NCI-H2081 (cell line): ENCODE results near the gene IL16.

ENCODE experiments used
- DNase-seq, 2 experiments: peaks; one replicate each; lab custom pipeline; 2025; lab: John Stamatoyannopoulos, UW

IL16 gene

GRCh38 chr15:81209635-81210034 is 13.0 kb downstream of the IL16 start:
- DNase-seq, result no peak

- DNase-seq, result no peak
Measured at GRCh38 chr15:81211376-81211775, 14.7 kb downstream of the IL16 start.

- no peak for DNase-seq
Measured at GRCh38 chr15:81213982-81214381, 17.3 kb downstream of the IL16 start.

GRCh38 chr15:81215531-81215930 is 18.9 kb downstream of the IL16 start:
- DNase-seq, result no peak

GRCh38 chr15:81215983-81216382 is 19.3 kb downstream of the IL16 start:
- DNase-seq, result no peak

GRCh38 chr15:81216422-81216821 is 19.7 kb downstream of the IL16 start:
- no peak for DNase-seq

GRCh38 chr15:81221449-81221848 is 24.8 kb downstream of the IL16 start:
- DNase-seq, result no peak

- no peak for DNase-seq
Measured at GRCh38 chr15:81222007-81222406, 25.3 kb downstream of the IL16 start.

- DNase-seq, result no peak
Measured at GRCh38 chr15:81223346-81223971, 26.8 kb downstream of the IL16 start.

- DNase-seq, result no peak
Measured at GRCh38 chr15:81224232-81224631, 27.6 kb downstream of the IL16 start.

- no peak for DNase-seq
Measured at GRCh38 chr15:81225161-81225671, 28.5 kb downstream of the IL16 start.

- DNase-seq, result no peak
Measured at GRCh38 chr15:81227716-81228115, 31.0 kb downstream of the IL16 start.

GRCh38 chr15:81229586-81229985 is 32.9 kb downstream of the IL16 start:
- DNase-seq, result no peak

- DNase-seq, result no peak
Measured at GRCh38 chr15:81235276-81236123, 38.8 kb downstream of the IL16 start.

GRCh38 chr15:81239190-81239589 is 42.5 kb downstream of the IL16 start:
- DNase-seq, result no peak

GRCh38 chr15:81242778-81243177 is 46.1 kb downstream of the IL16 start:
- no peak for DNase-seq

GRCh38 chr15:81244306-81244705 is 47.6 kb downstream of the IL16 start:
- no peak for DNase-seq

- DNase-seq, result no peak
Measured at GRCh38 chr15:81253846-81254245, 57.2 kb downstream of the IL16 start.

GRCh38 chr15:81254277-81254915 is 57.7 kb downstream of the IL16 start:
- no peak for DNase-seq

GRCh38 chr15:81254916-81255290 is 58.2 kb downstream of the IL16 start:
- DNase-seq, result no peak

GRCh38 chr15:81255315-81255957 is 58.8 kb downstream of the IL16 start:
- DNase-seq, result no peak

GRCh38 chr15:81255958-81256320 is 59.3 kb downstream of the IL16 start:
- no peak for DNase-seq

GRCh38 chr15:81256916-81257315 is 60.2 kb downstream of the IL16 start:
- no peak for DNase-seq
